ENCODE results near the gene CHST12.

CHST12 gene

GRCh38 chr7:2436341-2437104 lies 33.1 kb downstream of the CHST12 start:
- no peak for DNase-seq (ENCODE audit: low read depth in 1 of 2, low spot score in 1 of 2)
- no peaks in the 10 kb centered on the region for H3K27me3 ChIP-seq (ENCODE audit: insufficient read depth, poor library complexity, severe bottlenecking)
- H3K4me3 ChIP-seq (replicated peaks; ENCODE audit: insufficient read depth, low read length), result no peak overlapping the region
- TF ChIP-seq SPI1 (IDR thresholded peaks at IDR 0.05; ENCODE audit: borderline replicate concordance, low read depth) (no peak), GABPA (IDR thresholded peaks at IDR 0.05; ENCODE audit: low read depth) (no peak), POLR2AphosphoS5 (IDR thresholded peaks at IDR 0.05; ENCODE audit: low read depth) (no peak)
- TF ChIP-seq, protein P1, sequence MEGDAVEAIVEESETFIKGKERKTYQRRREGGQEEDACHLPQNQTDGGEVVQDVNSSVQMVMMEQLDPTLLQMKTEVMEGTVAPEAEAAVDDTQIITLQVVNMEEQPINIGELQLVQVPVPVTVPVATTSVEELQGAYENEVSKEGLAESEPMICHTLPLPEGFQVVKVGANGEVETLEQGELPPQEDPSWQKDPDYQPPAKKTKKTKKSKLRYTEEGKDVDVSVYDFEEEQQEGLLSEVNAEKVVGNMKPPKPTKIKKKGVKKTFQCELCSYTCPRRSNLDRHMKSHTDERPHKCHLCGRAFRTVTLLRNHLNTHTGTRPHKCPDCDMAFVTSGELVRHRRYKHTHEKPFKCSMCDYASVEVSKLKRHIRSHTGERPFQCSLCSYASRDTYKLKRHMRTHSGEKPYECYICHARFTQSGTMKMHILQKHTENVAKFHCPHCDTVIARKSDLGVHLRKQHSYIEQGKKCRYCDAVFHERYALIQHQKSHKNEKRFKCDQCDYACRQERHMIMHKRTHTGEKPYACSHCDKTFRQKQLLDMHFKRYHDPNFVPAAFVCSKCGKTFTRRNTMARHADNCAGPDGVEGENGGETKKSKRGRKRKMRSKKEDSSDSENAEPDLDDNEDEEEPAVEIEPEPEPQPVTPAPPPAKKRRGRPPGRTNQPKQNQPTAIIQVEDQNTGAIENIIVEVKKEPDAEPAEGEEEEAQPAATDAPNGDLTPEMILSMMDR (IDR thresholded peaks at IDR 0.05; ENCODE audit: insufficient read depth, low read length), result no peak
- TF ChIP-seq, protein P2, sequence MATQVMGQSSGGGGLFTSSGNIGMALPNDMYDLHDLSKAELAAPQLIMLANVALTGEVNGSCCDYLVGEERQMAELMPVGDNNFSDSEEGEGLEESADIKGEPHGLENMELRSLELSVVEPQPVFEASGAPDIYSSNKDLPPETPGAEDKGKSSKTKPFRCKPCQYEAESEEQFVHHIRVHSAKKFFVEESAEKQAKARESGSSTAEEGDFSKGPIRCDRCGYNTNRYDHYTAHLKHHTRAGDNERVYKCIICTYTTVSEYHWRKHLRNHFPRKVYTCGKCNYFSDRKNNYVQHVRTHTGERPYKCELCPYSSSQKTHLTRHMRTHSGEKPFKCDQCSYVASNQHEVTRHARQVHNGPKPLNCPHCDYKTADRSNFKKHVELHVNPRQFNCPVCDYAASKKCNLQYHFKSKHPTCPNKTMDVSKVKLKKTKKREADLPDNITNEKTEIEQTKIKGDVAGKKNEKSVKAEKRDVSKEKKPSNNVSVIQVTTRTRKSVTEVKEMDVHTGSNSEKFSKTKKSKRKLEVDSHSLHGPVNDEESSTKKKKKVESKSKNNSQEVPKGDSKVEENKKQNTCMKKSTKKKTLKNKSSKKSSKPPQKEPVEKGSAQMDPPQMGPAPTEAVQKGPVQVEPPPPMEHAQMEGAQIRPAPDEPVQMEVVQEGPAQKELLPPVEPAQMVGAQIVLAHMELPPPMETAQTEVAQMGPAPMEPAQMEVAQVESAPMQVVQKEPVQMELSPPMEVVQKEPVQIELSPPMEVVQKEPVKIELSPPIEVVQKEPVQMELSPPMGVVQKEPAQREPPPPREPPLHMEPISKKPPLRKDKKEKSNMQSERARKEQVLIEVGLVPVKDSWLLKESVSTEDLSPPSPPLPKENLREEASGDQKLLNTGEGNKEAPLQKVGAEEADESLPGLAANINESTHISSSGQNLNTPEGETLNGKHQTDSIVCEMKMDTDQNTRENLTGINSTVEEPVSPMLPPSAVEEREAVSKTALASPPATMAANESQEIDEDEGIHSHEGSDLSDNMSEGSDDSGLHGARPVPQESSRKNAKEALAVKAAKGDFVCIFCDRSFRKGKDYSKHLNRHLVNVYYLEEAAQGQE (IDR thresholded peaks at IDR 0.05; ENCODE audit: insufficient replicate concordance, low read depth), result no peak
- no peak overlapping the region for H3K27ac ChIP-seq (replicated peaks)

DNA sequence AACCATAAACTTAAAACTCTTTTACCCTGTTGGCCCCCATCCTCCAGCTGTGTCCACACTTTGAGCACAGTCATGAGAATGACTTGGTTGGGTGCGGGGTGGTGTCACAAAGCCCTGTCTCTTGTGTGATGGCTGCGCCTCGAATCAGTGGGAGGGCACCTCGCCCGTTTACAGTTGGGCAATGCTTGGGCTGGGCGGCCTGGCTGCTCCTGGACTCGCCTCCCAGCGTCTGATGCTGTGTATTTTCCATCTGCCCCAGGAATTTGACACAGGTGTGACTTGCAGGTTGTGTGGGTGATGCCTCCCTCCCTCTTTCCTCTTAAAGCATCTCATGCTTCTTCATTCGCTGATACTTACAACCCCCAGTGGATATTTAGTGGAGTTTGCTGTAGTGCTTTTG lies 33.7 kb downstream of the CHST12 start:
- no peak for DNase-seq (ENCODE audit: low read depth in 1 of 2, low spot score in 1 of 2)
- Histone ChIP-seq H3K4me3 (replicated peaks; ENCODE audit: insufficient read depth, low read length) (no peak overlapping the region), H3K27me3 (ENCODE audit: insufficient read depth, poor library complexity, severe bottlenecking) (no peaks in the 10 kb centered on the region), H3K27ac (replicated peaks) (no peak overlapping the region)
- no peak for TF ChIP-seq SPI1 (IDR thresholded peaks at IDR 0.05; ENCODE audit: borderline replicate concordance, low read depth)
- TF ChIP-seq, protein P2 (IDR thresholded peaks at IDR 0.05; ENCODE audit: insufficient replicate concordance, low read depth), result no peak
- TF ChIP-seq POLR2AphosphoS5 (IDR thresholded peaks at IDR 0.05; ENCODE audit: low read depth), result no peak
- TF ChIP-seq, protein P1 (IDR thresholded peaks at IDR 0.05; ENCODE audit: insufficient read depth, low read length), result no peak
- no peak for TF ChIP-seq GABPA (IDR thresholded peaks at IDR 0.05; ENCODE audit: low read depth)

GRCh38 chr7:2437537-2438148 lies 34.2 kb downstream of the CHST12 start:
- DNase-seq (ENCODE audit: low read depth in 1 of 2, low spot score in 1 of 2), result no peak
- Histone ChIP-seq H3K27ac (replicated peaks) (no peak overlapping the region), H3K27me3 (ENCODE audit: insufficient read depth, poor library complexity, severe bottlenecking) (no peaks in the 10 kb centered on the region), H3K4me3 (replicated peaks; ENCODE audit: insufficient read depth, low read length) (no peak overlapping the region)
- TF ChIP-seq, protein P2 (IDR thresholded peaks at IDR 0.05; ENCODE audit: insufficient replicate concordance, low read depth), result no peak
- TF ChIP-seq, protein P1 (IDR thresholded peaks at IDR 0.05; ENCODE audit: insufficient read depth, low read length), result no peak
- TF ChIP-seq SPI1 (IDR thresholded peaks at IDR 0.05; ENCODE audit: borderline replicate concordance, low read depth) (no peak), POLR2AphosphoS5 (IDR thresholded peaks at IDR 0.05; ENCODE audit: low read depth) (no peak), GABPA (IDR thresholded peaks at IDR 0.05; ENCODE audit: low read depth) (no peak)
